SIG-M5 (cell line): Measurements from ENCODE around the gene LDLRAD4.
"Not testable (repeated sequence)": the region's sequence is repeated elsewhere in the genome, so short reads cannot be mapped to it uniquely, and the experiment has no call there.

ENCODE experiments used
- DNase-seq: peaks from one replicate; lab custom pipeline; 2025; lab: John Stamatoyannopoulos, UW

The LDLRAD4 gene

GRCh38 chr18:13487237-13487636 lies 268.7 kb downstream of the LDLRAD4 start:
- DNase-seq: no peak

- DNase-seq: no peak
Observed at GRCh38 chr18:13488281-13488929, 269.8 kb downstream of the LDLRAD4 start.

- DNase-seq: not testable (repeated sequence)
Observed at GRCh38 chr18:13489303-13489702, 270.7 kb downstream of the LDLRAD4 start.

- DNase-seq: no peak
Observed at GRCh38 chr18:13491138-13491537, 272.6 kb downstream of the LDLRAD4 start.

GRCh38 chr18:13492314-13492713 lies 273.8 kb downstream of the LDLRAD4 start:
- no peak for DNase-seq

- no peak for DNase-seq
Observed at GRCh38 chr18:13493079-13493478, 274.5 kb downstream of the LDLRAD4 start.

- no peak for DNase-seq
Observed at GRCh38 chr18:13493725-13494124, 275.2 kb downstream of the LDLRAD4 start.

GRCh38 chr18:13494871-13495445 lies 276.4 kb downstream of the LDLRAD4 start:
- DNase-seq: no peak

- no peak for DNase-seq
Observed at GRCh38 chr18:13495961-13496360, 277.4 kb downstream of the LDLRAD4 start.

- no peak for DNase-seq
Observed at GRCh38 chr18:13496691-13497281, 278.2 kb downstream of the LDLRAD4 start.

GRCh38 chr18:13499803-13500202 lies 281.2 kb downstream of the LDLRAD4 start:
- no peak for DNase-seq

- no peak for DNase-seq
Observed at GRCh38 chr18:13500227-13500865, 281.8 kb downstream of the LDLRAD4 start.

- DNase-seq: no peak
Observed at GRCh38 chr18:13500869-13501542, 282.4 kb downstream of the LDLRAD4 start.

GRCh38 chr18:13501543-13501887 lies 283.0 kb downstream of the LDLRAD4 start:
- DNase-seq: no peak

GRCh38 chr18:13501891-13502290 lies 283.3 kb downstream of the LDLRAD4 start:
- DNase-seq: no peak

- no peak for DNase-seq
Observed at GRCh38 chr18:13502585-13502984, 284.0 kb downstream of the LDLRAD4 start.

- DNase-seq: no peak
Observed at GRCh38 chr18:13503836-13504235, 285.3 kb downstream of the LDLRAD4 start.

- DNase-seq: no peak
Observed at GRCh38 chr18:13505780-13506345, 287.3 kb downstream of the LDLRAD4 start.

- DNase-seq: no peak
Observed at GRCh38 chr18:13510594-13510993, 292.0 kb downstream of the LDLRAD4 start.

- DNase-seq: no peak
Observed at GRCh38 chr18:13511961-13512577, 293.5 kb downstream of the LDLRAD4 start.

- no peak for DNase-seq
Observed at GRCh38 chr18:13513021-13513420, 294.5 kb downstream of the LDLRAD4 start.

GRCh38 chr18:13513481-13513880 lies 294.9 kb downstream of the LDLRAD4 start:
- DNase-seq: no peak
